ENCODE data around the gene PIAS4. TPM values are rescaled to one million over a fixed set of nuclear protein-coding genes. Genes with fewer than 3 reads are reported as not detected.

The PIAS4 gene
- total and polyA plus RNA-seq, 2 of the 13 experiments (the other 11 are each of a cell fraction or from before 2014, with no cell fraction given) = 9.0 to 20.1 TPM

DNA sequence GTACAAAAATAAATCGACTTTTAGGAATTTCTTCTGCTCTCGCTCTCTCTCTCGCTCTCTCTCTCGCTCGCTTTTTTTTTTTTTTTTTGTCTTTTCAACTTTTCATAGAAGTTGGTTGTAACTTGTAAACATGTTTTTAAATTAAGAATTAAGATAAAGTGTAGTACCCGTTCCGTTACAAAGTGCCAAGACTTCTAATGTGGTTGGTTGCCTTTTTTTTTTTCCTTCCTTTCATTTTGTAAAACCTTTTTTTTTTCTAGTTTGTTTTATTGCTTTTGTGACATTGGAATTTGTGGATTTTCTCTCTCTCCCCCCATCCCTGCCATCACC is 38.8 kb downstream of the PIAS4 start (continued):
- TF ChIP-seq, protein P1, sequence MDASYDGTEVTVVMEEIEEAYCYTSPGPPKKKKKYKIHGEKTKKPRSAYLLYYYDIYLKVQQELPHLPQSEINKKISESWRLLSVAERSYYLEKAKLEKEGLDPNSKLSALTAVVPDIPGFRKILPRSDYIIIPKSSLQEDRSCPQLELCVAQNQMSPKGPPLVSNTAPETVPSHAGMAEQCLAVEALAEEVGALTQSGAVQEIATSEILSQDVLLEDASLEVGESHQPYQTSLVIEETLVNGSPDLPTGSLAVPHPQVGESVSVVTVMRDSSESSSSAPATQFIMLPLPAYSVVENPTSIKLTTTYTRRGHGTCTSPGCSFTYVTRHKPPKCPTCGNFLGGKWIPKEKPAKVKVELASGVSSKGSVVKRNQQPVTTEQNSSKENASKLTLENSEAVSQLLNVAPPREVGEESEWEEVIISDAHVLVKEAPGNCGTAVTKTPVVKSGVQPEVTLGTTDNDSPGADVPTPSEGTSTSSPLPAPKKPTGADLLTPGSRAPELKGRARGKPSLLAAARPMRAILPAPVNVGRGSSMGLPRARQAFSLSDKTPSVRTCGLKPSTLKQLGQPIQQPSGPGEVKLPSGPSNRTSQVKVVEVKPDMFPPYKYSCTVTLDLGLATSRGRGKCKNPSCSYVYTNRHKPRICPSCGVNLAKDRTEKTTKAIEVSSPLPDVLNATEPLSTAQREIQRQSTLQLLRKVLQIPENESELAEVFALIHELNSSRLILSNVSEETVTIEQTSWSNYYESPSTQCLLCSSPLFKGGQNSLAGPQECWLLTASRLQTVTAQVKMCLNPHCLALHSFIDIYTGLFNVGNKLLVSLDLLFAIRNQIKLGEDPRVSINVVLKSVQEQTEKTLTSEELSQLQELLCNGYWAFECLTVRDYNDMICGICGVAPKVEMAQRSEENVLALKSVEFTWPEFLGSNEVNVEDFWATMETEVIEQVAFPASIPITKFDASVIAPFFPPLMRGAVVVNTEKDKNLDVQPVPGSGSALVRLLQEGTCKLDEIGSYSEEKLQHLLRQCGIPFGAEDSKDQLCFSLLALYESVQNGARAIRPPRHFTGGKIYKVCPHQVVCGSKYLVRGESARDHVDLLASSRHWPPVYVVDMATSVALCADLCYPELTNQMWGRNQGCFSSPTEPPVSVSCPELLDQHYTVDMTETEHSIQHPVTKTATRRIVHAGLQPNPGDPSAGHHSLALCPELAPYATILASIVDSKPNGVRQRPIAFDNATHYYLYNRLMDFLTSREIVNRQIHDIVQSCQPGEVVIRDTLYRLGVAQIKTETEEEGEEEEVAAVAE (CRISPR knock-in tag; IDR thresholded peaks at IDR 0.05; ENCODE audit: borderline replicate concordance) = no peak
- TF ChIP-seq ZNF3 (CRISPR knock-in tag; IDR thresholded peaks at IDR 0.05) (no peak), ZNF160 (CRISPR knock-in tag; IDR thresholded peaks at IDR 0.05) (no peak), ZNF235 (CRISPR knock-in tag; IDR thresholded peaks at IDR 0.05; ENCODE audit: borderline replicate concordance) (no peak), RBM39 (IDR thresholded peaks at IDR 0.05; ENCODE audit: low read depth, low read length, poor library complexity, severe bottlenecking) (no peak), SSRP1 (CRISPR knock-in tag; IDR thresholded peaks at IDR 0.05) (no peak), KMT2A (CRISPR knock-in tag; IDR thresholded peaks at IDR 0.05) (no peak)

DNA sequence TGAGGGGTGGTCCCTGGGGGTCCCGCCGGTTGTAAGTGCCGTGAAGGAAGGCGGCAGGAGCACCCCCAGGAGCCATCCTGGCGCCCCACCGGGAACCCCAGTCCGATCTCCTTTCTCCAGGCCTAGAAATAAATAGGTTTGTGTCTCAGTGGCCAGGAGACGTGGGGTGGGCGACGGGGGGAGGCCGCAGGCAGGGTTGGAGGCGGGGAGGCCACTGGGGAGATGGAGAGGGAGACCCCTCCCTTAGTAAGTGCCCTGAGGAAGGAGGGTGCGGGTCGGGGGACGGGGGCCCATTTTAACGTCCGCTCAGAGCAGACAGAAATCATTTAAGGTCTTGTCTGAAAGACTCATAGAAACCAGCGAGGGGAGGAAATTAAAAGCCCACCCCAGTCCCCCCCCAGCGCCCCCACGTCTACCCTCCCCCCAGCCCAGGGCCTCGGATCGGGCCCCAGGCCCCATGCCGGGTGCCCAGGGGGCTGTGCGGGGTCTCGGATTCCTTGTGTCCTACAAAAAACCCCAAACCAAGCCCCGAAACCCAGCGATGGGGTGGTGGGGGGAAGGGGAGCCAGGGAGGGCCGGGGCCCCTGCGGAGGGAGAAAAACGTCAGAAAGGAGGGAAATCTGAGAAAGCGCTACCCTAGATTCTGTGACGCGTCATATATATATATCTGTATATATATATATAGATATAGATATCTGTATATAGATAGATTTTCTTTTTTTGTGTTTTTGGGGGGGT is 39.6 kb downstream of the PIAS4 start:
- no peak for FAIRE-seq
- no peak for ATAC-seq

More for the DNA sequence above, 39.6 kb downstream of the PIAS4 start:
- 98% methylated on average over 33 of the region's 33 CpGs for WGBS (ENCODE audit: low lambda C conversion rate)
- no peak overlapping the region for H3K27ac ChIP-seq (ENCODE audit: extremely low read length, insufficient read depth, low read length)
- H3K36me3 ChIP-seq (replicated peaks in 1 of 2; ENCODE audit: control insufficient read depth in 1 of 2, insufficient read depth in 2 of 2, low read length in 2 of 2) = peaks cover 24 to 39% of the 10 kb centered on the region in 2 experiments; a peak in 4 of 5 replicates
- no peak overlapping the region for H2AFZ ChIP-seq (ENCODE audit: low read length)
- BruUV-seq (replicated peaks) = no TSS peak
- ChIA-PET CTCF (ENCODE audit: low intra/inter-chr PET ratio, low total read pairs) (no interaction called here), POLR2A (no interaction called here)
- no peak overlapping the region for H3K4me3 ChIP-seq (replicated peaks in 1 of 3; ENCODE audit: insufficient read depth in 1 of 3, low read depth in 2 of 3, low read length in 3 of 3)
- H4K20me1 ChIP-seq (ENCODE audit: insufficient read depth, low read length) = peaks cover 21% of the 10 kb centered on the region; the same call in 1 of the 2 replicates
- peaks cover 32% of the 10 kb centered on the region for H3K79me2 ChIP-seq (ENCODE audit: insufficient read depth, low read length)
- peaks cover 13% of the 10 kb centered on the region for H3K4me1 ChIP-seq (ENCODE audit: insufficient read depth, low read length)
- H3K4me2 ChIP-seq (ENCODE audit: low read depth, low read length) = no peak overlapping the region
- intact Hi-C loops (cut with micrococcal nuclease; ENCODE audit: unreplicated experiment) (no loop called here), in situ Hi-C loops (cut with HindIII; ENCODE audit: extremely low pct_ligation_motif_present, low pct_unique_long_range_greater_than_20kb) (no loop called here)
- H3K9ac ChIP-seq (ENCODE audit: insufficient read depth, low read depth, low read length) = no peak overlapping the region
- TF ChIP-seq AGO2 (optimal IDR thresholded peaks at IDR 0.05; ENCODE audit: low read depth, low read length) = peak; percentile 25
- no peak for TF ChIP-seq ZBTB20 (CRISPR knock-in tag; IDR thresholded peaks at IDR 0.05; ENCODE audit: borderline replicate concordance, low read depth)
- no peaks in the 10 kb centered on the region for H3K9me3 ChIP-seq (ENCODE audit: low read length)
- no peaks in the 10 kb centered on the region for H3K27me3 ChIP-seq (ENCODE audit: control insufficient read depth in 1 of 2, insufficient read depth in 2 of 2, low read length in 2 of 2)
- DNase-seq (ENCODE audit: low spot score) = no peak

Data from HepG2 (cell line).